Medulla oblongata (tissue), 1 donor: ENCODE data around the gene PDZD8.
"Not testable (repeated sequence)": the region's sequence is repeated elsewhere in the genome, so short reads cannot be mapped to it uniquely, and the experiment has no call there.

Experiments used
- DNase-seq: peaks from one replicate; pipeline ENCODE4 v3.0.0-alpha.2; 2015; ENCODE audit errors: extremely low spot score

The PDZD8 gene

DNA sequence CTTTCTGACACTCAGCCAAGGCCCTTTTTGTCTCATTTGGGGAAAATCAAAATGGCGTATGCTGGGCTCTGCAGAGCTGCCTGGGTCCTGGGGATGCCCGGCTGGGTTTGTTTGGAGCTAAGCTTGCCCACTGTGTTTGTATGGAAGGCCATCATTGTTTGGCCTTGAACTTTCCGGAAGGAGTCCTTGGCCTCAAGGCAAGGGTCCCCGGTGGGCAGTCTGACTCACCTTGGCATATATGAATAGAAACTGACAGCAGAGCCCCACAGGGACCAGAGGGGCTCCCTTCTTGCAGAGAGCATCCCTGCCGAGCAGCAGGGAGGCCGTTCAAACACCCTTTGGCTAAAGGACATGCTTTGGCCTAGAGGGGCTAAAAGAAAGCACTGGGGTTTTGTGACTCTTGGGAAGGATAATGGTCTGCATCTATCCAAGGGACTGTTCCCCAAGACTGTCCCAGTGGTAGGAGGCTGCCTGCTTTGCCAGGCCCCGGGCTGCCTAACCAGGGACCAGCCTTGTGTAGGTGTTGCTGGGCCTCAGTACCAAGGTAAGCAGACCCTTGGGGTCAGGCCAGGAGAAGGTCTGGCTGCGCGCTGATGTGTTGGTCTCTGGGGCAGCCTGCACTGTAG lies 119.3 kb downstream of the PDZD8 start:
- DNase-seq: no peak

DNA sequence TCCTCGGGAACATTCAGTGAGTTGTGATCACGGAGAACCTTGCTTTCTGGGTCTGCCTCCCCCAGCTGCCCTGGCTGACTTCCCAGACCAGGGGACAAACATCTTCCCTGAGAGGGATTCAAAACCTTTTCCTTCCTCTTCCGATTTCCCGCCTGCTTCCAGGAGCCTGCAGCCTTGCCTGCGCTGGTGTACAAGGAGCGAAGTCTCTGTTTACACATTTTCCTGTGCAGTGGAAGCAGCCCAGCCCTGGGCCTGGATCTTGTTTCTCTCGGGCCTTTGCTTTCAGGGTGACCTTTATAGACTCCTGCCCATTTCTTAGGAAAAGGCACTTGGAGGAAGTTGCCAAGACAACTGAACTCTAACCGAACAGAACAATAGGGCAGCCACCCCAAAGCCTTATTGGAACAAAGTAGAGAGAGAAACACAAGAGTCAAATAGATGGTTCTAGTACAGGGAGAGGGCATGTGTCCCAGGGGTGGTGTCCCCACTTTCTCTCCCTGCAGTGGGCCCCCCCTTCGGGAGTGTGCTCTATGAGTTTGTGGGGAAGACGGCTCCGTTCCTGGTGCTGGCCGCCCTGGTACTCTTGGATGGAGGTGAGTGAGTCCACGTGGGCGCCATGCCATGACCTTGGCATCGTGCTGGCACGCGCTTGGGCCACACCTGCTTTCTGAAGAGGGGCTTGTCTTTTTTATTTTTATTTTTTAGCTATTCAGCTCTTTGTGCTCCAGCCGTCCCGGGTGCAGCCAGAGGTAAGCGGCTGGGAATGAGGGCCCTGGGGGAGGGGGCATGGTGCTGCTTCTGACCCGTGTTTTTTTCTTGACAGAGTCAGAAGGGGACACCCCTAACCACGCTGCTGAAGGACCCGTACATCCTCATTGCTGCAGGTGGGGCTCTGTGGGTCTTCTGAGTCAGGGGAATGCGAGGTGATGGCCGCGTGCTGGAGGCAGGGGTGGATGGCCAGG lies 120.2 kb downstream of the PDZD8 start:
- no peak for DNase-seq

DNA sequence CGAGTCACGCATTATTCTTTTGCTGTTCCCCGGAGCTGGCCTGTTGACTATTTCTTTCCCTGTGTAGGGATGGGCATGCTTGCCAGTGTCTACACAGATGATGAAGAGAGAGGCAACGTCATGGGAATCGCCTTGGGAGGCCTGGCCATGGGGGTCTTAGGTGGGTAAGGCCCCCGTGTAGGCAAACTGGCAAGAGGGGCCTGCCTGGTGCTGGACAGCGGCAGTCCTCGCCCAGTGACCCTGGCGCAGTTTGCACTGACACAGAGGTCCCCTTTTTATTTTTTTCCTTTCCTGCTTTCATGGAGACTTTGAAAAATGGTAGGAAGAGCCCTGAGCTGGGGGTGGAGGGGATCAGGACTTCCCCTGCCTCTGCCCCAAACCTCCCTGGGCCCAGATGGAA lies 120.9 kb downstream of the PDZD8 start:
- no peak for DNase-seq

DNA sequence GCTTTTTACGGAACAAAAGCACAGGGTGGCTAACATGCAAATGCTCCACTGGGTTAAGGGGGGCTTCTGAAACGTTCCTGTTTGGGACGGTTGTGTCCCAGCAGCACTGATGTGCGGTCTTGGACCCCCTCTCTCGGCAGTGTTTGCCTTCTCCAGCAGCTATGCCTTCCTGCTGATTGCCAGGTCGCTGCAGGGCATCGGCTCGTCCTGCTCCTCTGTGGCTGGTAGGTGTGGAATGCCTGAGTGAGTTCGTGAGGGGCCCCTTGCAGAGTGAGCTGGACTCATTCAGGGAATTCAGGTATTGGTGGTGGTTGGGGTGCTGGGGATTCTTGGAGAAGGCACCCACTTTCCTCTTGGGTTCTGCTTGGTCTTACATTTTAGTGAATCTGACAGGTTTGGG lies 121.3 kb downstream of the PDZD8 start:
- DNase-seq: no peak

DNA sequence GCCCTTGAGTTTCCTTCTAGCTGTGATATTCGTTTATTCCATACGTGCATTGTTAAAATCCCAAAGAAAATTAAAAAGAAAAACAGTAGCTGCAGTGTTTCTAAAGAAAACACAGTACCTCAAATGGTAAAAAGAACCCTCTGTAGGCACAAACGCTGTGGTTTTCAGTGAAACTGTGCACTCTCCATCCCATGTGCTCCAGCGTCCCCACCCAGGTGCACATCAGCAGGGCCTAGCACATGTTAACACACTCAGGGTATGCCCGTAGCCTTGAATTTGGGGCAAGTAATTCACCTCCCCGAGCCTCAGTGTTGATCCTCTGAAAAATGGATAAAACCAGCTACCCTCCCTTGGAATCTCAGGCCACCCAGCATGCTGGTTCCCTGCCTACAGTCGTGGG lies 124.8 kb downstream of the PDZD8 start:
- DNase-seq: no peak

DNA sequence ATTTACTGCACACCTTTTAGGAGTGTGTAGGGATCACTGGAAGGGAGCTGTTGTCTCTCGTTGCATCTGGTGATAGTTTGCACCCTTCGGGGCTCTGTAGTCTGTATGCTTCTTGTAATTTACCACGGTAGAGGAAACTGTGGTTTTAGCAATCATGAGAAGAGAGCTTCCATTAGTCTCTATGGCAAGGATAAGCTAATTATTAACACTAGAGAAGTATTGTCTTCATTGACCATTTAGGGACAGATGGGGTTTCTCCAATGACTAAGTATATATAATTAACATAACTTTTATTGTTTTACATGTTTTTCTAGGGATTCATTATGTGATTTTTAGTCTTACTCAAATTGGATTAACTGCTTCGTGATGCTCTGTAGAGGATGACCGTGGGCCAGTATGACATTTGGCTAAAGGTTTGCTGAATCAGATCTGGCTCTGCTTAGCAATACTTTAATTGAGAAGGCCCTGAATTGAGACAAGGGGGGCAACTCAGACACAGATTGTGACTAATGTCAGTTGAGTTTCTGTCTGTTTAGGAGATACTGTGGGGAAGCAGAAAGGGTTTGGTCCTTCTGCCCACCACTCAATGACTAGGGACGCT lies 125.6 kb downstream of the PDZD8 start:
- DNase-seq: no peak

DNA sequence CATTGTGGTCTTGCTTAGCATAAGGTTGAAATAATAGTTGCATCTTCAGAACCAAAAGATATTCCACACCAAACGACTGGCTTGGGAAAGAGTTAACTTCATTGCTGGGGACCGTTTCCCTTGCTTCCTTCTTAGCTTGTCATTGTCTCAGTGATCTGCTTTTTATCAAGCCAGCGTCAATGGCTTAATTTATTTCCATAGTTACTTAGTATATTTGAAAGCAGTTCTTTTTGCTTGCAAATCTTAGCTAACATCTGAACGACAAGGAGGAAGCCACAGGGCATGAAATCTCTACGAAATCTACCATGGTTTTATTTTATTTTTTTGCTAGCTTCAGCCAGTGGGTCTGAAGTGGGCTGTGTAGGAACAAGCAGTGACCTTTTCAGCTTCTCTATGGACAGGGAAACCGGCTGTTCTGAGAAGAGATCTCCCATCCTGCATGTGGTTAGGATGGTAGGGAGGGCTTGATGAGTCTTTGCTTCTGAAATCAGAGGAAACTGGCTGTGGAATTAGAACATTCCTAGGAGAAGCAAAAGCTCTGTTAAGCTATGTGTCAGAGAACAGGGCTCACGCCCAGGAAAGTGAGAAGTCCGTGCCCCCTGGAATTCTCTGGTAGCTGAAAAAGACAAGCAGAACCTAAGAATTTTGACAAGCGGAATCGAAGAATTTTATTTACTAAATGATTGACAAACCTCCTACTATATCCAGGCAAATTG lies 126.3 kb downstream of the PDZD8 start:
- DNase-seq: no peak

DNA sequence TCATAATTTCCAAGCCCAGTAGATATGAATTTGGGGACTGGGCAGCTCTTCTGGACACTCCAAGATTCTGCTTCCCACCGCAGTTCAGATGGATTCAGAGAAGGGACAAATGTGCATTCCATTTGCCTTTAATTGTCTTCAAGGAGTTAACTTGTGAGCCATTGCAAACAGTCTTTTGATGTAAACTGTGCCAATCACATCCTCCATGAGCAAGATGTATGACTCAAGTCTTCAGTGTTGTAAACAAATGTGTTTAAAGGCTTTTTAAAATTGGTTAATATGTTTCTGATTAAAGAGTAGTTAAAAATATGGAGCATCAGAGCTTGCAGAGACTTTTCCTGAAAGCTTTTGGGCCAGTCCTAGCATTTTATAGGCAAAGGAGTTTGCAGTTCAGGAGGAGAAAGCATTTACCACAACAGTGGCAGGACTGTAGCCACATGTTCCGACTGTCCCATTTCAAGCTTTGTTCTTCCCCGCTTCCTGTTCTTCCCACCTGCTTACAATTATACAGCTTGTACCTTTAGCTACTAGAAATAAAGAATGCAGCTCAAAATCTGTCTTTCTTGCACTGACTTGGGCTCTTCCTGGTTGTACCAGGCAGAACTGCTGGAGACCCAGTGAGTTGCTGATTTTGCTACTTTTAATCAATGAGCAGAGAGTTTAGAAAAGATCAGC lies 128.1 kb downstream of the PDZD8 start:
- DNase-seq: no peak

DNA sequence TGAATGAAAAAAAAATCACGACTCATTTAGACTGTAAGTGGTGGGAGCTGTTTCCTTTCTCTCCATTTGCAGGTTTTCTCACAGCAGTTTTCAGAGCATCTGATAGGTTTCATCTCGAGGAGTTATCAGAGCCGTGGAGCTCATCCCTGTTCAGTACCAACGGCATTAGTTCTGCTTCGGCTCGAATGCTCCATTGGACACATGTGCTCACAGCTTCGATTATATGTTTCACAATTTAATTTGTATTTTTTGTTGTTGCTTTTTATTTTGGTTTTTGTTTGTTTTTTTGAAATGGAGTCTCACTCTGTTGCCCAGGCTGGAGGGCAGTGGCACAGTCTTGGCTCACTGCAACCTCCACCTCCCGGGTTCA lies 132.8 kb downstream of the PDZD8 start:
- no peak for DNase-seq

DNA sequence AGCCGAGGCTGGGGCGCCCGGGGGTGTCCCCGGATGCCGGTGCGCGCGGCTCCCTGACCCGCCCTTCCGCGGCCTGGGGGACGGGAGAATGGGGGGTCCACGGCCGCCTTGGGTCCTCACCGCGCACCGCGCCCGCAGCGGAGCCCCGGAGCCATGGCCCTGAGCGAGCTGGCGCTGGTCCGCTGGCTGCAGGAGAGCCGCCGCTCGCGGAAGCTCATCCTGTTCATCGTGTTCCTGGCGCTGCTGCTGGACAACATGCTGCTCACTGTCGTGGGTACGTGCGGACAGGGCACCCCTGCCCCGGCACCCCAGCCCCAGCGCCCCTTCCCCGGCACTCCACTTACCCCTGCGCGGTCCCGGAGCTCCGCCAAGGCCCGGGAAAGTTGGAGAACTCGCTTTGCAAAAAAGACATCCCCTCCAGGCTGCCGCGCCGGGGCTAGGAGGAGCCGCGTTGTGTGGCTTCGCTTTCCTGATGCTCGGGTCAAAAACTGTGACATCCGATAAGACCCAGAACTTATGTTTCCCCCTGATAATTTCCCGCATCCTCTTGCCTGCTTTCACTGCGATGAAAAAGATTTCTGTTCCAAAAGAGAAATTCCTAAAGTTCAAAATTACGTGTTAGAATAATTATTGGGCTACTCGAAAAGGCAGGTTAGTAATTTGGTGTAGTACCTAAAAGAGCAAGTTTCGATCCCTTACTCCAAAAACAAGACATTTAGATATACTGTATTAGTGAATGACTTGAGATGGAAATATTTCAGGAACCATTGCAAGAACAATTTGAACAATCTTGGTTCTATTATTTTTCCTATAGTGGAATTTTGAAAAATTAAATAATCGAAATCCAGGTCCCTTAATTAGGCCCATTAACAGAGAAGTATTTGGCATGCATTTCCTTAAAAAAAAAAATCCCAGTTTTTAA lies 133.4 kb downstream of the PDZD8 start:
- DNase-seq: no peak

DNA sequence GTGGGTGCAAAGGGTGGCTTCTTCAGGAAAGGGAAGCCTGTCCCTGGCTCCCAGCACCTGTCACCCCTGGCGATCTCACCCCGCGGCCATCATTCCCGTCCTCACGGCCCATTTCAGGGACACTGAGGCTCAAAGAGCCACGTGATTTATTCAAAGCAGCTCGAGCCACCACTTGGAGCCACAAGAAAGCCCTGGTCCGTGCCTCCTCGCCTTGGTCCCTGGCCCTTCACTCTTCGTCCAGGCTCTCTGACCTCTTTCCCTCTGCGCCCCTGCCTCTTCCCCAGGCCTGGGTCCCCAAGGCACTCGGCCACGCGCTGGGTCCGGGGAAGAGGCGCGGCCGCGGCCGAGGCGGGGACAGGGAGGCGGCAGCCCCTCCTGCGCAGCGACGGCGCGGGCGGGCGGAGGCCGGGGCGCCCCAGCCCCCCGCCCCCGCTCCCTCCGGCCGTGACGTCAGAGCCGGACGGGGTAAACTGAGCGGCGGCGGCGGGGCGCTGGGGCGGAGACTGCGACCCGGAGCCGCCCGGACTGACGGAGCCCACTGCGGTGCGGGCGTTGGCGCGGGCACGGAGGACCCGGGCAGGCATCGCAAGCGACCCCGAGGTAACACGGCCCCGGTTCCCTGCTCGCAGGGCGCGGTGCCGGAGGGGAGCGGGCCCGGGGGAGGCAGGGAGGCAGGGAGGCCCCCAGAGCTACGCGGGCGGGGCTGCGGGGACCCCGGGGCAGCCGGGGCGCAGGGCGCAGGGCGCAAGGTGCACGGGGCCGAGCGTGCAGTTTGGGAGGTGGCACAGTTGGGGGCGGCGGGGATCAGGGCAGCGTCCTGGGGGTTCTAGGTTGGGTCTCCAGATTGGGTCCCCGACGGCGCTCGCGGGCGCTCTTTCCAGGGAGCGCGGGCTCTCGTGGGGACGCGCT lies 134.4 kb downstream of the PDZD8 start, which contains the start of gene SLC18A2:
TSS of gene SLC18A2 (plus strand) at position 494 of the 909 bp plus-strand sequence. CDS start 580 bp downstream, outside the sequence.
- DNase-seq: no peak

DNA sequence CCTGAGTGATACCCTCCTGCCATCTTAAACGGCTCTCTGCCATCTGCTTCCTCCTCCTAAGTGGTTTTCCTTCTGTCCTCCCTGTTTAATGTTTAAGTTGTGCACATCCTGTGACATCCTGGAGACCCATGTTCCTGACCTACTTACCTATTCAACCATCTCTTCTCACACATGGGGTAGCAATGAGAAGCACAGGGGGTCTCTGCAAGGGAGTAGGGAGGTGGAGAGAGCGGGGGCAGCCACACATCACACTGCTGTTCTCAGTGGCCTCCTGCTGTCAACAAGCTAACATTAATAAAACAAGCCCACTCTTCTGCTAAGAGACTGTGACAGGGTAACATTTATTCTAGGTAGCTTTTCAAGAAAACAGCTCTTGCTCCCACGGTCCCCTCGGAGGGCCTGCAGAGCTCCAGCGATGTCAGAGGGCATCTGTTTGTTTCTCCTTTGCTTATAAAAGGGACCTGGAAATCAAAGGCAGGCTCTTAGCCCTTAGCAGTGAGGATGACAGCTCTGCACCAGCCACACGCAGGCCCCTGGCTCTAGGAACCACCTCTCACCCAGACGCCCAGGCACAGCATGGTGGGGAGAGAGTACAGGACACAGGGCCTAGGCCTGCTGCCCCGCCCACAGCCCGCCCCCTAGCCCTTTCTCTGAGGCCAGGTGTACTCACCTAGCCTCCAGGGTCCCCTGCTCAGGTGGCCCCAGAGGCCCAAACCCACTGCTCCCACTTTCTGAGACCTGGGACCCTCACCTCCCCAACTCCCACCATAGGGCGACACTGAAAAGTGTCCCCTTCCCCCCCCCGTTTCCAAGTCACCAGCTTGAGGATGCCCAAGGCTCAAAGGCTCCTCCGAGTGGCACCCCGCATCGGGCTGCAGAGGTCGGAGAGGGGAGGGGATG lies 135.3 kb downstream of the PDZD8 start:
- DNase-seq: no peak

DNA sequence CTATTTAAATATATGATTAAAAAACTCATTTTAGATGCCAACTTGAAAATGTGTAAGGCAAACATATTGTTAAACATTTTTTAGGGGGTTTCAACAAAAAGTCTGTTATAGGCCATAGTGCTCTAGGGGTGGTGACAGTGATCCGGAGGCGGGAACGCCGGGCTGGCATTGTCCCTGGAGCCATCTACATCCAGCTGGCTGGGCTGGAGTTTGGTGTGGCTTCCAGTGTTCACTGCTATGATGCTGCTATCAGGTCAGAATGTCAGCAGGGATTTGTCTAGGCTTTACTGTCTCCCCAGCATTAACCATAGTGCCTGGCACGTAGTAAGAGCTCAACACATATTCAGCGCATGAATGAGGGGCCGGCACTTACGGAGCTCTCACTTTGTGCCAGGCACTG lies 136.2 kb downstream of the PDZD8 start:
- DNase-seq: no peak

DNA sequence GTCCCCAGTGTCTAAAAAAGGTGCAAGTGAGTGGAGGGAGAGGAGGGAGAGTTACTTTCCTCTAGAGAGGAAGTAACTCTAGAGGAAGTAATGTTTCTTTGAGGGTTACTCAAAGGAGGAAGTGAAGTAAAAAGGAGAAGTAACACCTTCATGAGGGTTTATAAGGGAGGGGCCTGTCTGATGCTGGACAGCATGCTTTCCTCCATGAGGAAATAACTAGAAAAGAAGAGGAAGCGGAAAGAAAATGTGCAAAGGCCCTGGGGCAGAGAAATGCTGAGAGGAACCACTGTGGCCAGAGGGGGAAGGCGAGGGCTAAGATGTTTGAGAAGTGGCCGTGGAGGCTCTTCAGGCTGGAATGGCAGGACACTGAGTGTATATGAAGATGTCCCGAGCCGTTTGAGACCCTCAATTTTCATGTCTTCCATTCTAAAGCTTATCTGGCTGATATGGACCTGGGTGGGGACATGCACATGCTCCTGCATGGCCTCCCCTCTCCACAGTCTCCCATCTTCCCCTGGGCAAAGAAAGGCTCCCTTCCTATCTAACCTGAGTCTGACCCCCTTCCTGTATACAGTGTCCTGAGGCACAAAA lies 137.7 kb downstream of the PDZD8 start:
- no peak for DNase-seq

DNA sequence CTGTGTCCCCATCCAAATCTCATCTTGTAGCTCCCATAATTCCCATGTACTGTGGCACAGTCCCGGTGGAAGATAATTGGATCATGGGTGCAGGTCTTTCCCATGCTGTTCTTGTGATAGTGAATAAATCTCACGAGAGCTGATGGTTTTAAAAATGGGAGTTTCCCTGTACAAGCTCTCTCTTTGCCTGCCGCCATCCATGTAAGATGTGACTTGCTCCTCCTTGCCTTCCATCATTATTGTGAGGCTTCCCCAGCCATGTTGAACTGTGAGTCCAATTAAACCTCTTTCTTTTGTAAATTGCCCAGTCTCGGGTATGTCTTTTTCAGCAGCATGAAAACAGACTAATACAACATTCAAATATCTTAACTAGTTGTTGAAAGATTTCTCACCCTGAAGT lies 145.1 kb downstream of the PDZD8 start:
- DNase-seq: not testable (repeated sequence)

DNA sequence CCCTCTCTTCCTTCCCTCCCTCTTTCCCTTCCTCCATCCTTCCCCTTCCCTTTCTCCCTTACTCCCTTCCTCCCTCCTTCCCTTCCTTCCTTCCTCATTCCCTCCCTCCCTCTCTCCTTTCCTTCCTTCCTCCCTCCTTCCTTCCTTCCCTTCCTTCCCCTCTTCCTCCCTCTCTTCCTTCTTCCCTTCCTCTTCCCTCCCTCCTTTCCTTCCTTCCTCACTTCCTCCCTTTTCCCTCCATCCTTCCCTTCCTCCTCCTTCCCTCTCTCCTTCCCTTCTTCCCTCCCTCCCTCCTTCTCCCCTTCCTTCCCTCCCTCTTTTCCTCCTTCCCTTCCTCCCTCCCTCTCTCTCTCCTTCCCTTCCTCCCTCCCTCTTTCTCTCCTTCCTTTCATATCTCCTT lies 147.0 kb downstream of the PDZD8 start:
- DNase-seq: no peak
